ENCODE measurements around the gene CARMIL1.

DNA sequence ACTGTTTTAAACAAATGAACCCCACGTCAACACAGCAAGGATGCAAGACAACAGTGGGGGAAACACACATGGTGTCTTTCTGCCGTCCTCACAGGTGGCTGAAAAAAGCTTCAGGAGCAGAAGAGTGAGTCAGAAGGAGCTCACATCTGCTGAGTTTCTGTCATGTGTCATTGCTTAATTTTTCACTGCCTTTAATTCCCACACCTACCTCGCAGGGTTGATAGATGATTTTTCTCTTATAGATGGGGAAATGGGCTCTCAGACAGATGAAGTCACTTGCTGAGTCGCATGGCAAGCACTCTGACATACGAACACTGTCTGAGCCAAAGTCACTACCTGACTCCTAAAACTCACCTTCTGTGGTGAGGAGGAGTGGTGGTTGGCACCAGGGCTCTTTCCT, 28.3 kb upstream of the CARMIL1 start:
- TF ChIP-seq POLR2A (IDR thresholded peaks at IDR 0.05) (no peak), CTCF (IDR thresholded peaks at IDR 0.05) (no peak)
